H1 (cell line): Measurements from ENCODE around the gene RETSAT. TPM values are rescaled to one million over a fixed set of nuclear protein-coding genes. Genes with fewer than 3 reads are reported as not detected.
A peak's percentile ranks its signal among the peaks of the same experiment; 100 is the strongest.

ENCODE experiments used
- CTCF ChIA-PET: fragments of 300-600 bp; sonication (Branson Sonifier 250); formaldehyde crosslinking; loops from one replicate; lab custom pipeline; 2021; ENCODE audit not compliant: partially characterized antibody; lab: Charles Lee
- POLR2A ChIA-PET: fragments of 300-600 bp; sonication (Branson Sonifier 250); formaldehyde crosslinking; loops from one replicate; lab custom pipeline; 2021; ENCODE audit warnings: inconsistent platforms; ENCODE audit not compliant: partially characterized antibody; lab: Charles Lee
- DNase-seq, 2 experiments: peaks; one replicate each; pipeline versions ENCODE4 v3.0.0 to v3.0.0-alpha.2; 2010 to 2022; ENCODE audit warnings: low spot score in 2 of 2, low read depth in 1 of 2, mixed read lengths in 1 of 2
- FAIRE-seq: peaks from 2 replicates; lab custom pipeline; 2011; peaks lifted over from hg19 to GRCh38; lab: Jason Lieb, UNC
- H2AFZ ChIP-seq: 2 replicates; pipeline ENCODE4 v1.8.1; 2012; ENCODE audit warnings: low read length, inconsistent platforms
- H2AK5ac ChIP-seq: 2 replicates; pipeline ENCODE4 v1.6.1; 2013; ENCODE audit warnings: low read depth, low read length
- H2BK120ac ChIP-seq: replicated peaks from 2 replicates; pipeline ENCODE3; 2013; ENCODE audit warnings: low read depth, low read length, inconsistent platforms
- H2BK12ac ChIP-seq: 2 replicates; pipeline ENCODE4 v1.6.1; 2013; ENCODE audit warnings: low read depth, low read length
- H2BK15ac ChIP-seq: 2 replicates; pipeline ENCODE4 v1.6.1; 2013; ENCODE audit warnings: low read length
- H2BK20ac ChIP-seq: 2 replicates; pipeline ENCODE4 v1.6.1; 2013; ENCODE audit warnings: low read length
- H2BK5ac ChIP-seq: 2 replicates; pipeline ENCODE4 v1.6.1; 2013; ENCODE audit warnings: low read depth, low read length
- H3K14ac ChIP-seq: 2 replicates; pipeline ENCODE4 v1.6.1; 2013; ENCODE audit warnings: inconsistent platforms; ENCODE audit not compliant: insufficient read length
- H3K18ac ChIP-seq: 2 replicates; pipeline ENCODE4 v1.6.1; 2013; ENCODE audit warnings: low read length; ENCODE audit errors: extremely low read depth
- H3K23ac ChIP-seq: 2 replicates; pipeline ENCODE4 v1.6.1; 2013; ENCODE audit warnings: inconsistent platforms; ENCODE audit not compliant: insufficient read length
- H3K23me2 ChIP-seq: 2 replicates; pipeline ENCODE4 v1.6.1; 2013; ENCODE audit warnings: low read depth, low read length
- H3K27ac ChIP-seq: 2 replicates; pipeline ENCODE4 v1.6.1; 2011; ENCODE audit warnings: low read depth, low read length, inconsistent platforms
- H3K27me3 ChIP-seq, 4 experiments: replicated peaks in 1 of 4; 1 replicate in 1 of 4; 2 replicates in 3 of 4; pipeline versions ENCODE4 v1.6.1 to v1.8.1; 2011 to 2013; ENCODE audit warnings: low read length in 3 of 4, mild to moderate bottlenecking in 3 of 4, inconsistent platforms in 2 of 4, mixed read lengths in 2 of 4, moderate library complexity in 1 of 4; ENCODE audit not compliant: control insufficient read depth in 3 of 4, insufficient read depth in 3 of 4; ENCODE audit errors: extremely low read depth in 1 of 4
- H3K36me3 ChIP-seq, 4 experiments: 2 replicates each; pipeline versions ENCODE4 v1.6.1 to v1.8.1; 2011 to 2013; ENCODE audit warnings: mild to moderate bottlenecking in 4 of 4, low read length in 3 of 4, moderate library complexity in 2 of 4, control low read depth in 1 of 4, inconsistent platforms in 1 of 4; ENCODE audit not compliant: insufficient read depth in 4 of 4, control insufficient read depth in 2 of 4
- H3K4ac ChIP-seq: replicated peaks from 2 replicates; pipeline ENCODE3; 2013; ENCODE audit warnings: low read length, low read depth, mixed read lengths, inconsistent platforms; ENCODE audit not compliant: insufficient read length
- H3K4me1 ChIP-seq, 4 experiments: replicated peaks in 1 of 4; 1 replicate in 1 of 4; 2 replicates in 3 of 4; pipeline versions ENCODE4 v1.6.1 to v1.8.1; 2011 to 2013; ENCODE audit warnings: low read length in 3 of 4, inconsistent platforms in 2 of 4, mixed read lengths in 1 of 4; ENCODE audit not compliant: insufficient read depth in 4 of 4, control insufficient read depth in 3 of 4
- H3K4me2 ChIP-seq, 2 experiments: 2 replicates each; pipeline versions ENCODE4 v1.6.1 to v1.8.1; 2011 to 2013; ENCODE audit warnings: low read depth in 2 of 2, low read length in 2 of 2, control low read depth in 1 of 2, inconsistent platforms in 1 of 2, mild to moderate bottlenecking in 1 of 2; ENCODE audit not compliant: insufficient read depth in 1 of 2
- H3K4me3 ChIP-seq, 4 experiments: fragments of 200-600, 300-600 bp in 1 of 4; sonication (generic), shearing (Covaris generic), sonication (Bioruptor Twin) in 1 of 4; 2 replicates each; pipeline versions ENCODE4 v1.5.1 to v1.8.1; 2011 to 2016; ENCODE audit warnings: low read length in 4 of 4, low read depth in 3 of 4, control low read depth in 2 of 4, inconsistent platforms in 2 of 4, mild to moderate bottlenecking in 2 of 4, mixed read lengths in 1 of 4, moderate library complexity in 1 of 4; ENCODE audit not compliant: insufficient read depth in 2 of 4; ENCODE audit errors: extremely low read depth in 1 of 4
- H3K56ac ChIP-seq: replicated peaks from 2 replicates; pipeline ENCODE3; 2013; ENCODE audit warnings: low read depth, mild to moderate bottlenecking, mixed read lengths, low read length, inconsistent platforms; ENCODE audit not compliant: insufficient read length
- H3K79me1 ChIP-seq: 2 replicates; pipeline ENCODE4 v1.6.1; 2013; ENCODE audit warnings: low read depth, low read length, control low read depth
- H3K79me2 ChIP-seq, 2 experiments: 2 replicates each; pipeline versions ENCODE4 v1.6.1 to v1.8.1; 2012 to 2013; ENCODE audit warnings: low read length in 2 of 2, mild to moderate bottlenecking in 2 of 2, inconsistent platforms in 1 of 2; ENCODE audit not compliant: insufficient read depth in 2 of 2, control insufficient read depth in 1 of 2
- H3K9ac ChIP-seq, 4 experiments: replicated peaks in 1 of 4; 1 replicate in 1 of 4; 2 replicates in 3 of 4; pipeline versions ENCODE4 v1.6.1 to v1.8.1; 2011 to 2013; ENCODE audit warnings: low read depth in 3 of 4, low read length in 3 of 4, control low read depth in 2 of 4, mild to moderate bottlenecking in 2 of 4, moderate library complexity in 2 of 4, inconsistent platforms in 1 of 4; ENCODE audit errors: extremely low read depth in 1 of 4
- H3K9me3 ChIP-seq, 2 experiments: 2 replicates each; pipeline versions ENCODE4 v1.6.1 to v1.8.1; 2012 to 2013; ENCODE audit warnings: mild to moderate bottlenecking in 2 of 2, moderate library complexity in 2 of 2, control low read depth in 1 of 2, inconsistent platforms in 1 of 2, low read depth in 1 of 2, low read length in 1 of 2, mixed read lengths in 1 of 2; ENCODE audit not compliant: insufficient read depth in 2 of 2
- H4K20me1 ChIP-seq, 2 experiments: replicated peaks in 1 of 2; 2 replicates each; pipeline versions ENCODE3 to v1.8.1; 2011 to 2013; ENCODE audit warnings: inconsistent platforms in 2 of 2, low read length in 2 of 2, mild to moderate bottlenecking in 1 of 2; ENCODE audit not compliant: insufficient read depth in 2 of 2, control insufficient read depth in 1 of 2
- H4K5ac ChIP-seq: 2 replicates; pipeline ENCODE4 v1.6.1; 2013; ENCODE audit warnings: low read length, low read depth, mixed read lengths, inconsistent platforms; ENCODE audit not compliant: insufficient read length
- H4K8ac ChIP-seq: 2 replicates; pipeline ENCODE4 v1.8.0; 2013; ENCODE audit warnings: mild to moderate bottlenecking, moderate library complexity, low read length, inconsistent platforms; ENCODE audit not compliant: insufficient read depth; ENCODE audit errors: extremely low read depth
- H4K91ac ChIP-seq: replicated peaks from 2 replicates; pipeline ENCODE3; 2013; ENCODE audit warnings: low read length, mixed read lengths, inconsistent platforms; ENCODE audit not compliant: insufficient read length
- ASH2L ChIP-seq: fragments of 200-600, 300-600 bp; sonication (generic); IDR thresholded peaks from one replicate; pipeline ENCODE4 v1.7.1; 2017; ENCODE audit warnings: low read length
- ATF2 ChIP-seq: IDR thresholded peaks from 2 replicates; pipeline ENCODE4 v1.6.1; 2012; ENCODE audit warnings: low read length, inconsistent platforms
- CHD1 ChIP-seq: IDR thresholded peaks from 2 replicates; pipeline ENCODE4 v1.6.1; 2012; ENCODE audit warnings: low read depth, low read length, improper control_type of control experiment
- CHD2 ChIP-seq: IDR thresholded peaks from 2 replicates; pipeline ENCODE4 v1.6.1; 2012; ENCODE audit warnings: low read length, improper control_type of control experiment
- GABPA ChIP-seq: IDR thresholded peaks from 2 replicates; pipeline ENCODE4 v1.6.1; 2011; ENCODE audit warnings: mild to moderate bottlenecking, low read length, moderate library complexity, borderline replicate concordance; ENCODE audit not compliant: insufficient read depth
- HDAC6 ChIP-seq: IDR thresholded peaks from one replicate; pipeline ENCODE4 v1.7.1; 2012; ENCODE audit warnings: low read depth, mild to moderate bottlenecking, inconsistent platforms, low read length, moderate library complexity
- SP4 ChIP-seq: IDR thresholded peaks from 2 replicates; pipeline ENCODE4 v1.6.1; 2012; ENCODE audit warnings: low read length, inconsistent platforms
- WGBS, 2 experiments: shearing (Covaris generic) in 1 of 2; methylation state at CpG; one replicate each; pipeline versions ENCODE4 v1.1.6 to v1.1.7; 2013 to 2015; ENCODE audit warnings: low lambda C conversion rate in 2 of 2, mixed read lengths in 2 of 2, inconsistent platforms in 1 of 2, low coverage in 1 of 2, missing lambda C conversion rate in 1 of 2; ENCODE audit not compliant: insufficient replicate concordance in 2 of 2, insufficient coverage in 1 of 2, insufficient read length in 1 of 2; ENCODE audit errors: extremely low coverage in 1 of 2, missing lambda C conversion rate in 1 of 2; 5-methylcytosine and 5-hydroxymethylcytosine counted together
- polyA plus RNA-seq, 7 experiments: library from polyadenylated mRNA; depleted of rRNA in 3 of 7; stranded (reverse) in 5 of 7; unstranded in 2 of 7; fragments of >200 nt in 5 of 7; fragments of 200-250 nt in 2 of 7; gene quantifications; 1 replicate in 5 of 7; 2 replicates in 1 of 7; 4 replicates in 1 of 7; pipeline versions ENCODE4 v1.2.1 to v1.2.3, GENCODE V29; 2011 to 2013; ENCODE audit warnings: missing spikeins in 2 of 7, mixed read lengths in 2 of 7
- total RNA-seq: library from RNA; stranded (reverse); fragmentation: NEBNext Ultra II Directional; extraction: Animal tissue kit (Norgen Biotek cat#: 25700); gene quantifications from 2 replicates; pipeline ENCODE4 v1.2.1, GENCODE V29; 2021

RETSAT gene
- total and polyA plus RNA-seq, 2 of the 8 experiments (the other 6 are each of a cell fraction or from before 2014, with no cell fraction given): 15.8 to 16.7 TPM

GRCh38 chr2:85377083-85377482 lies 22.8 kb upstream of the RETSAT start:
- H3K79me1 ChIP-seq: no peaks in the 10 kb centered on the region
- H3K9me3 ChIP-seq: peaks cover 4 to 10% of the 10 kb centered on the region in 2 experiments; a peak in 3 of 4 replicates
- H4K8ac ChIP-seq: peak overlapping the region; percentile 35; the same call in 1 of the 2 replicates
- no peaks in the 10 kb centered on the region for H3K79me2 ChIP-seq
- H3K14ac ChIP-seq: no peak overlapping the region
- no peak overlapping the region for H2BK120ac ChIP-seq
- no peak overlapping the region for H3K18ac ChIP-seq
- ChIA-PET CTCF (interaction anchor here (0.8 to 1.0 kb wide), 3 partner anchors 10 to 452 kb away, joined by 3 to 4 read pairs (median 3); no protein-coding TSS in a partner anchor), POLR2A (interaction anchor here (0.8 to 1.4 kb wide), 4 partner anchors 11 to 171 kb away, joined by 3 read pairs; no protein-coding TSS in a partner anchor)
- H3K4ac ChIP-seq: no peak overlapping the region
- H3K23me2 ChIP-seq: no peaks in the 10 kb centered on the region
- no peak overlapping the region for H3K27ac ChIP-seq
- H2AFZ ChIP-seq: no peak overlapping the region
- no peak overlapping the region for H3K56ac ChIP-seq
- 97% methylated on average over 11 of the region's 11 CpGs; no CpG with 5 or more reads in 1 of the 2 experiments for WGBS, 2 experiments
- H2BK15ac ChIP-seq: no peak overlapping the region
- H4K91ac ChIP-seq: no peak overlapping the region
- H3K4me3 ChIP-seq: no peak overlapping the region
- H3K9ac ChIP-seq: no peak overlapping the region
- FAIRE-seq (no peak), DNase-seq (no peak)
- H2BK5ac ChIP-seq: no peak overlapping the region
- no peaks in the 10 kb centered on the region for H3K27me3 ChIP-seq
- no peak overlapping the region for H4K5ac ChIP-seq
- peaks cover 0 to 11% (median 1%) of the 10 kb centered on the region in 4 experiments; a peak in 4 of 8 replicates for H3K36me3 ChIP-seq
- no peak overlapping the region for H2BK12ac ChIP-seq
- H3K4me1 ChIP-seq: no peaks in the 10 kb centered on the region
- H4K20me1 ChIP-seq: no peaks in the 10 kb centered on the region
- no peak overlapping the region for H2BK20ac ChIP-seq
- no peak overlapping the region for H3K23ac ChIP-seq
- H2AK5ac ChIP-seq: no peak overlapping the region
- no peak for TF ChIP-seq ASH2L
- TF ChIP-seq SP4: no peak
- no peak for TF ChIP-seq CHD2
- no peak for TF ChIP-seq CHD1
- no peak for TF ChIP-seq ATF2
- TF ChIP-seq GABPA: no peak
- no peak for TF ChIP-seq HDAC6
- no peak overlapping the region for H3K4me2 ChIP-seq
